Body of pancreas (tissue), 4 donors: ENCODE results near the gene STK32B.

ENCODE experiments used
- POLR2A ChIP-seq, 3 donors: fragments of 450-650 bp; IDR thresholded peaks; one replicate each; pipeline ENCODE4 v1.6.1; 2016; ENCODE audit warnings: antibody characterized with exemption in 3 of 3, mild to moderate bottlenecking in 2 of 3
- TF ChIP-seq, protein P1 (sequence below), 7 experiments: fragments of 450-650 bp in 4 of 7; fragments of 200-600 bp in 3 of 7; sonication (generic) in 3 of 7; IDR thresholded peaks; one replicate each; pipeline ENCODE4 v1.5.1; 2016 to 2019; ENCODE audit warnings: antibody characterized with exemption in 7 of 7

DNA sequence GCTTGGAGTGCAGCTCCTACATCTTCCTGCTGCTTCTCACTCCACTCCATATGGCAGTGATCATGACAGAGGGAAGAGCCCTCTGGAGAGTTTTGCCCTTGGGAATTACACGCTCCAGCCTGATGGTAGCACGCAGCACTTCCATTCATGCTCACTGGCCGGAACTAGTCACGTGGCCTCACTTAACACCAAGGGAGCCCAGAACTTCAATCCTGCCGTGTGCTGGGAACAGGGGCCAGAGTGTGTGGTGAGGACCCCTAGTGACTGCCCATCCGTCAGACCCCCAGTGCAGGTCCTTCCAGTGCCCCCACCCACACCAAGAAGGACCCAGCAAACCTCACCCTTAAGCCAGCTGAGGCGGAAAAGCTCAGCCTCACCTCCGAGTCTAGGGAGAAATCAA lies 426.3 kb downstream of the STK32B start:
- no peak for TF ChIP-seq POLR2A (IDR thresholded peaks at IDR 0.05)
- TF ChIP-seq, protein P1, sequence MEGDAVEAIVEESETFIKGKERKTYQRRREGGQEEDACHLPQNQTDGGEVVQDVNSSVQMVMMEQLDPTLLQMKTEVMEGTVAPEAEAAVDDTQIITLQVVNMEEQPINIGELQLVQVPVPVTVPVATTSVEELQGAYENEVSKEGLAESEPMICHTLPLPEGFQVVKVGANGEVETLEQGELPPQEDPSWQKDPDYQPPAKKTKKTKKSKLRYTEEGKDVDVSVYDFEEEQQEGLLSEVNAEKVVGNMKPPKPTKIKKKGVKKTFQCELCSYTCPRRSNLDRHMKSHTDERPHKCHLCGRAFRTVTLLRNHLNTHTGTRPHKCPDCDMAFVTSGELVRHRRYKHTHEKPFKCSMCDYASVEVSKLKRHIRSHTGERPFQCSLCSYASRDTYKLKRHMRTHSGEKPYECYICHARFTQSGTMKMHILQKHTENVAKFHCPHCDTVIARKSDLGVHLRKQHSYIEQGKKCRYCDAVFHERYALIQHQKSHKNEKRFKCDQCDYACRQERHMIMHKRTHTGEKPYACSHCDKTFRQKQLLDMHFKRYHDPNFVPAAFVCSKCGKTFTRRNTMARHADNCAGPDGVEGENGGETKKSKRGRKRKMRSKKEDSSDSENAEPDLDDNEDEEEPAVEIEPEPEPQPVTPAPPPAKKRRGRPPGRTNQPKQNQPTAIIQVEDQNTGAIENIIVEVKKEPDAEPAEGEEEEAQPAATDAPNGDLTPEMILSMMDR (IDR thresholded peaks at IDR 0.05), result no peak
